Fibroblast of skin of abdomen (primary cell): Measurements from ENCODE around the gene ZNF827.

Experiments
- DNase-seq: peaks from one replicate; pipeline ENCODE4 v3.0.0-alpha.2; 2013

ZNF827 gene

GRCh38 chr4:145788755-145789154 lies 149.9 kb downstream of the ZNF827 start:
- DNase-seq = no peak

DNA sequence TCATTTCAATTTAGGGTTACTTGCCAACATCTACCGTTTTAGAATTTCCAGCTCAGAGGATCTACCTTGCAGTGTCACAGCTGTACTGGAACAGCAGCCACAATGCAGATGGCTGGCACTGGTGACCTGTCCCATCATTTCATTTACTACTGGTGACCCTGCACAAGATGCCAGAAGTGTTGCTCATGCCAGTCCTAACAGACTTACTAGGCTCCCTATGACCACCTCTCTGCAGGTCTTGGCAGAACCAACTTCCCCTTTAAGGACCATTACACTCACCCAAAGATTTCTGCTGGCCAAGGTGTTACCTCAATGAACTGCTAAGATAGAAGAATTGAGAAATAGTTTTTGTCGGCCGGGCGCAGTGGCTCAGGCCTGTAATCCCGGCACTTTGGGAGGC lies 151.8 kb downstream of the ZNF827 start:
- no peak for DNase-seq

DNA sequence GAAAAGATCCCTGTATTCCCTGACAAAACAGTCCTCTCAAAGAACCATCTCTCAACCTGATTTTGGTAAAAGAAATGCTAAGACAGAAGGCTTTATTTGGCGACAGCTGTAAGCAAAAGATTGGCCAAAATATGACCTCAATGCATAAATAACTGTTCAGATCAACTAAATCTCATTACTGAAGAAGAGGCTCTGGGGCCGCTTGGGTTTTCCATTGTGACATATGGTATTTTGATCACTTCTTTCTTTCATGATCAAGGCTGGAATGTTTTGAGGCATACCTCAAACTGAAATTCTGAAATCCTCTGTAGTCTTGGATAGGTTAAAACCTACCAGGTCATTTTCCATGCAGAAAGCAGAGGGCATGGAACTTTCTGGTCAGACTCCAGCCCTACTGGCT lies 152.4 kb downstream of the ZNF827 start:
- no peak for DNase-seq

DNA sequence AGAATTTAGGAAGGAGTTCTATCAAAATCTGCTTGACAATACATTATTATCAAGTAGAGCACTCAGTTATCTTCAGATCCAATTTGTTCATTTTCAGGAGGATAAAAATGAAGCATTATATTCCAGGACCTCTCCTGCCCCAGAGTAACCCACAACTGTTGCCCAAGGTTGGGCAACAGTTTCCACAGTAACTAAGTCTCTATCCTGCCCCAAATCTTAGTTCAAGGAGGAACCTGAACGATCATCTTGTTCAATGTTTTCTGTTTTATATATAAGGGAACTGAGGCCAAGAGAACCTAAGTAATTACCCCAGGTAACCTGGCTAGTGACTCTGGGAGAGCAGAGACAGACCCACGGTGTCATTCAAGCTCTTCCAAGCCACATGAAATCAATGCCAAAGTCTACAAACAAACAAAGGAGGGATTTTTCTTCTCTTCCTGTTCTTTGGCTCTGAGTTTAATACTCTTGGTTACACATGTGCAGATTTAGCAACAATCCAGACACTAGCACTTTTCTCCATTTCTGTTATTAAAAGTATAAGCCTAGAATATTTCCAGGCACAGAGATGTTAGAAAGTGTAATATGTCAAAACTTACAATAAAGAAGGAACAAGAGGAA lies 153.1 kb downstream of the ZNF827 start:
- no peak for DNase-seq

GRCh38 chr4:145784036-145784435 lies 154.6 kb downstream of the ZNF827 start:
- no peak for DNase-seq

DNA sequence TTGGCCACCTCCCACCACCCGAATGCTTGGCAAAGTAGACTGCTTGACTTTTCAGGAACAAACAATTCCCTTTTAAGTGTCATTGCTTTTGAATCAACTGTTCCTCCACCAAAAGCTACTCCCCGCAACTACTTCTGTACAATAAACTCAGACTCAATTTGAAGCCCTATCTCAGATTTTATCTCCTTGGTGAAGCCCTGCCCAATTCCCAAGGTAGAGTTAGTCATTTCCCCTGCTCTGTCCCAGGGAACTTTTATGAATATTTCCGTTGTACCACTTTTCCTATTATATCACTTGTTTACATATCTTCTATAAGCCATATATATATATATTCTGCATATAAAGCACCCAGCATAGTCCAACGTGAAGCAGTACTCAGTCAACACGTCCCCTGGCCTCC lies 155.9 kb downstream of the ZNF827 start:
- no peak for DNase-seq

DNA sequence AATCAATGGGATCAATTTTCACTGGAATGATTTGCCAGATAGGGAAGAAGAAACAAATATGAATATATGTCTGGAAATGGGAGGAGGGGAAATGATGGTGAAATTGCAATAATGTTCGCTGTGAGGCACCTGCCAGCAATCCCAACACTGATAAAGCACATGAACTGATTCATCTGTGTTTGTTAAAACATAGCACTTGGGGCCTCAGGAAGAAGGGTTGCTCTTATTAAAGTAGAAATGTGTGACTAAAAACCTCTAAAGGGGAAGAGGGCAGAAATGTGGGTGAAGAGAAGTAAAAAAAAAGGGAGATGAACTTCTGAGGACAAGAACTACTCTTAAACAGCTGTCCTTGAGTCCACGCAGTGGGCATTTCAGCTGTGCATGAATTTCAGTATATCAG lies 157.3 kb downstream of the ZNF827 start:
- no peak for DNase-seq

DNA sequence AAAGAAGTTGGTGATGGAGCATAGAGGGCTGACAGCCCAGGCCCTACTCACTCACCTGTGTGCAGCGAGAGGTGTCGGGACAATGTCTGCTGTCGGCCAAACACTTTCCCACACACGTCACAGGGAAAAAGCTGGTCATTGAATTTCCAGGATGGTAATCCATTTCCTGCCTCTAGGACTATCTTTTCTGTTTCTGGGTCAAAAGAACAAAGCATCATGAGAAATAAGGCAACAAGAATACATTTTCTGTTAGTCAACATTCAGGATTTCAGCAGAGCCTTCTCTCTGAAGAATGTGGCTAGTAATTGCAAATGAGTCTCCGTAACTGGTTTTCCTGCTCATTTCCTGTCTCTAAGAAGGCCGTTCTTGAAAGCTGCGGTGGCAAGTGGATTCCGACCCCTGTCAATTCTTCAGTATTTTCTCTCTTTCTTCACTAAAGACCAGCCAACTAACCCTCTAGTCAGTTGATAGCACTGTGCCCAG lies 159.3 kb downstream of the ZNF827 start:
- DNase-seq = peak; percentile 6

- no peak for DNase-seq
Observed at GRCh38 chr4:145776208-145776607, 162.4 kb downstream of the ZNF827 start.

DNA sequence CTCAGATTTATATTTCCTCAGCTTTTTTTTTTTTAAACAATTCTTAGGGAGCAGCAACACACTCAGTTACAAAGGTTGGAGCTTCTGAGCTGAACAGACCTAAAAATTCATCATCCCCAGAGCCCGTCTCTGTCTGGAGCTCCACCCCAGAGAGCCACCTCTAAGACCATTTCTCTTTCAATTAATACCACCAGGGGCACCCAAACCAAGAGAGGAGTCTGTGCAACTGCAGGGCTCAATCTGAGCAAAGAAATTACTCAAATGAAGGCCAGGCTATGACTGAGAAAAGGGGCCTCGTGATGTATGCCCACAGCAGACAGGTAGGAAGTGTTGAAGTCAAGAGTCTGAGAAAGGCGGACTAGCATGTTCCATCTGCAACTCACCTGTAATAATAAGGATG lies 163.2 kb downstream of the ZNF827 start:
- no peak for DNase-seq

DNA sequence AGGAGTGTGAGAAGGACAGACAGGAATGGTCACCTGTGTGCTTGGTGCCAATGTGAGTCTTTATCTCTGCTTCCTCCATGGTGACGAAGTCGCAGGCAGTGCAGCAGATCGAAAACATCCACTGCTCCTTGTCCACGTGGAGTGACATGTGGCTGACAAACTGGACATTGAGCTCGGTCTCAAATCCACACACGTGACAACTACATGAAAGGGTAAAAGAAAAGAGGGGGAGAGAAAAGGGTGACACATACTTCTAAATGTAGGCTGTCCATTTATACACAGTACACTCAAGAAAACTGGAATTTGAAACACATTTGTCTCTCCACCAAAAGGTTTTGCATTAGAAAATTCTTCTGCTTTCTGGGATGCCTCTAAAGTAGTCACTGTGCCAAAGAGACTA lies 164.2 kb downstream of the ZNF827 start:
- DNase-seq = no peak

DNA sequence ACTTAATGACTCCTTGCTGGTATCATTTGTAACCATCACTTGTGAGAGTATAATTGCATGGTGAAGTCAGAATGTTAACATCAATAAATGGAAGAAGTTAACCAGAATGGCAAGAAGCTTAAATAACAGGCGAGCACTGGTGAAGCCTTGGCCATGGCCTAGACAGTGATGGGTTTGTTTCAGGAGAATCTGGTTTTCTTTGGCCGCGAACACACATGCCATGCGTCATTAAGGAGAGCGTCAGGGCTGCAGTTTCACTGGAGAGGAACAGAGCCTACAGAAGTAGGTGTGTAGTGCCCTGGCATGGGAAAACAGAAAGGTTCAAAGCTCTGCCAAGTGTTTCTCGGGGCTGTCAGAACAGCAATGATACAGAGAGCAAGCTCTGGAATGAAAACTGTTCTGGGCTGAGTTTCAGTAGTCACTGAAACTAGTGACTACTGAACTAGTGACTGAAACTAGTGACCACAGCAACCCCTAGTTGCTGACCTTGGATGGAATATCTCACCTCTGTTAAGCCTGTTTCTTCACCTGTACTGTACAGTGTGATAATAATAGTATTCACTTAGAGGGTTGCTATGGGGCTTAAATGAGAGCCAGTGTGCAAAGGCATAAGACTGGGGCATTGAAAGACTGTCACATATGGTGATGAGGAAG lies 164.9 kb downstream of the ZNF827 start:
- DNase-seq = no peak

GRCh38 chr4:145772347-145772746 lies 166.3 kb downstream of the ZNF827 start:
- DNase-seq = no peak

- DNase-seq = no peak
Observed at GRCh38 chr4:145770124-145770523, 168.5 kb downstream of the ZNF827 start.

GRCh38 chr4:145769450-145770037 lies 169.1 kb downstream of the ZNF827 start:
- DNase-seq = no peak

GRCh38 chr4:145766273-145766672 lies 172.3 kb downstream of the ZNF827 start:
- no peak for DNase-seq

GRCh38 chr4:145763399-145763798 lies 175.2 kb downstream of the ZNF827 start:
- no peak for DNase-seq

DNA sequence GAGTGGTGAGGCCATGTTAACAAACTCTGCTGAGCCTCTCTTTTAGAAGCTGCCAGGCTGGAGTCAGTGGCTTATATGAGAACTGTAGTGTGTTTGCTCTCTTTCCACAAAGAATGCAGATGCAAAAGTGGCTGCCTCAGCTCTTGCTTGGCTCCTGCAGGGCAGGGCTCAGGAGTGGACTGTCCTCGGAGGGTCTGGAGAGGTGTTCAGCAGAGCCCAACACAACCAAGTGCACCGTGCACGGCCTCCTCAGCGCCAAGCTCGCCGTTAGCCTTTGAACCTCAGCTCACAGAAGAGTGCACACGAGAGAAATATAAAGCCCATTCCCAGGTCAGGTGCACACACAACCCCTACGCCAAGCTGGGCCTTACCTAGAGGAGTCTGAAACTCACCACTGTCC lies 175.9 kb downstream of the ZNF827 start:
- no peak for DNase-seq

DNA sequence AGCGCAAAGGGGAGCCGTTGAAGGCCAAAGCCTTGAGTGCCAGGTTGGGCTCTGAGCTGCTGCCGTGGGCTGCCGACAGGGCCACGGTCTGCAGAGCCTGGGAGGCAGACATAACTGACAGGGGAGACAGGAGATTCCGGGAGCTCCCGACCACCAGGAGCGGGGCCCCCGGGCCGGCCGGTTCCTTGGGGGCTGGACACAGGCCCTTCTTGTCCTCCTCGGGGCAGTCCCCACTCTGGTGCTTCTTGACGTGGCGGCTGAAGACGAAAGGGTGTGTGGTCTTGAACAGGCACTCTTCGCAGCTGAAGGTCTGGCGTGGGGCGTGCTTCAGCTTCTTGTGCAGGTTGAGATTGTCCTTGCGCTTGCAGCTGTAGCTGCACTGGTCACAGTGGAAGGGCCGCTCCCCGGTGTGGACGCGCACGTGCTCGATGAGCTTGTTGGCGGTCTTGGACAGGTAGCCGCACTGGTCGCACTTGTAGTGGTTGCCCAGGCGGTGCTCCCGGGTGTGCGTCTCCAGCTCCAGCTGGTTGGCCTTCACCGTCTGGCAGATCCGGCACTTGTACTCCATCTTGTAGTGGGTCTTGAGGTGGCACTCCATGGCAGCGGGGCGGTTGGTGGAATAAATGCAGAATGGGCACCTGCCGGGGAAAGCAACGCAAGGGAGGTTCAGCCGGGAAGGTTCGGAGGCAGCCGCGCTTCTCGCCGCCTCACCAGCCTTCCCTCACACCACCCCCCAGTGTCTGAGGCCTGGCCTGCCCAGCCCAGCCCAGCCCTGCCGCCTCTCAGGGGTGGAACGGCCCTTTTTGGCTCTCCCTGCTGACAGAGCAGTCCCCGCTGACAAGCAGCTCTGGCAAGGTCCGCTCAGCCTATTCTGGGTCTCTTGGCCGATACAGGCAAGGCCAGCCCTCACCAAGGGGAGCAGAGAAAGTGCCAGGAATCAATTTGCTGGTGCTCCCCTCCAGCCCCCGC lies 177.4 kb downstream of the ZNF827 start:
- no peak for DNase-seq

GRCh38 chr4:145760176-145760575 lies 178.4 kb downstream of the ZNF827 start:
- DNase-seq = no peak

- no peak for DNase-seq
Observed at GRCh38 chr4:145757188-145757587, 181.4 kb downstream of the ZNF827 start.

DNA sequence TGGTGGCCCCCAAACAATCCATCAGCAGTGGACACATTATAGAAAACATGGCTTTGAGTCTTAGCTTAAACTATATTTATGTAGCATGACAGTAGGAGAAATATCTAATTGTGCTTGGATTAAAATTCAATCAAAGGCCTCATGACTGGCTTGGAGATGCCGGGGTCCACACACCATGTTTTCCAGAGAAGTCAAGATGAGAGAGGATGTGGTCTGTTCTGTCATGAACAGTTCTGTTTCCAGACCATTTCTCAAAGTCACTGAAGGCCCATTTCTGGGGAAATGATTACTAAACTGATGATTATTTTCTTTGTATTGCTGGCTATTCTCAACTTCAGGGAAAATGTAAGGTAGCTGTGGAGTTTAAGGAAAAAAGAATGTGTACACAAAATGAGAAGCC lies 182.4 kb downstream of the ZNF827 start:
- no peak for DNase-seq

DNA sequence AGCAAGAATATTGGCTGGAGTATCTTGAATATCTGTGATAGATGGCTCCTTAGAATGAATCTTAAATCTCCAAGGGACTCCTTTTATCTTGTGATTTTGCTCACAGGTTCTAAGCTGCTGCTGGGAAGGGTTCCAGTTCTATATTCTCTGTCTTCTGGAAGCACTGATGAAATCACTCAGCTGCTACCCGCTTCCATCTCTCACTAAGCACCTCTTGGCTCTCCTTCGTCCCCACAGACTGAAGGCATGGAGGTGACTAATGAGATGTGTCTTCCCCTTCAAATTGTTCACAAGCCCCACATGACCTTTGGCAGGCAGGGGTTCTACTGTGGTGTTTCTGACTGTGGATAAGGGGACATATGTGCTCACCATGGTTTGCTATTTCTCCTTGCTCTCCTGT lies 182.8 kb downstream of the ZNF827 start:
- no peak for DNase-seq
